ENCODE data around the gene FLAD1. TPM values are rescaled to one million over a fixed set of nuclear protein-coding genes. Genes with fewer than 3 reads are reported as not detected.

Gene FLAD1
- total and polyA plus RNA-seq, 2 experiments from 2014 or later = 74.5 to 75.0 TPM

DNA sequence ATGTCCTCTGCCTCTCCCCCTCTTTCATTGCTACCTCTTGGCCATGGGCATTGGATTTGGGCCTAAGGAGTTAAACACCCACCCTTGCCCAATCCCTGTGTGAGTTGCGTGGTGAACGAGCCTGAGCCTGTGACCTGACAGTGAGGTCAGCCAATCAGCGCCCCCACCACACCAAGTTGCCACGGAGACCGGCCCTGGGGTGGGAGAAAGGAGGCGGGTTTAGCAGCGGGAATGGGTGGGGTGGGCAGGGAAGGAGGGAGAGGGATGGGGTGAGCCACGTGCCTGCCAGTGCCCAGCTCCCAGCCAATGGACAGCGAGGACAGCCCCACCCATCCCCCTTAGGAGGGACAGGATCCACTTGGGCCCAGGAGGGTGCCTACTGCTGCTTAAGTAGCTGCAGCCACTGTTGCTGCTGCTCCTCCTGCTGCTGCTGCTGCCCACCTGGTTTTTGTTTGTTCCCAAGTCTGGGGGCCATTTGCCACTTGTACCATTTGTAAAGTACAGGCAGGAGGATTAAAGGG, 28.9 kb downstream of the FLAD1 start (continued):
- TF ChIP-seq, protein P1, sequence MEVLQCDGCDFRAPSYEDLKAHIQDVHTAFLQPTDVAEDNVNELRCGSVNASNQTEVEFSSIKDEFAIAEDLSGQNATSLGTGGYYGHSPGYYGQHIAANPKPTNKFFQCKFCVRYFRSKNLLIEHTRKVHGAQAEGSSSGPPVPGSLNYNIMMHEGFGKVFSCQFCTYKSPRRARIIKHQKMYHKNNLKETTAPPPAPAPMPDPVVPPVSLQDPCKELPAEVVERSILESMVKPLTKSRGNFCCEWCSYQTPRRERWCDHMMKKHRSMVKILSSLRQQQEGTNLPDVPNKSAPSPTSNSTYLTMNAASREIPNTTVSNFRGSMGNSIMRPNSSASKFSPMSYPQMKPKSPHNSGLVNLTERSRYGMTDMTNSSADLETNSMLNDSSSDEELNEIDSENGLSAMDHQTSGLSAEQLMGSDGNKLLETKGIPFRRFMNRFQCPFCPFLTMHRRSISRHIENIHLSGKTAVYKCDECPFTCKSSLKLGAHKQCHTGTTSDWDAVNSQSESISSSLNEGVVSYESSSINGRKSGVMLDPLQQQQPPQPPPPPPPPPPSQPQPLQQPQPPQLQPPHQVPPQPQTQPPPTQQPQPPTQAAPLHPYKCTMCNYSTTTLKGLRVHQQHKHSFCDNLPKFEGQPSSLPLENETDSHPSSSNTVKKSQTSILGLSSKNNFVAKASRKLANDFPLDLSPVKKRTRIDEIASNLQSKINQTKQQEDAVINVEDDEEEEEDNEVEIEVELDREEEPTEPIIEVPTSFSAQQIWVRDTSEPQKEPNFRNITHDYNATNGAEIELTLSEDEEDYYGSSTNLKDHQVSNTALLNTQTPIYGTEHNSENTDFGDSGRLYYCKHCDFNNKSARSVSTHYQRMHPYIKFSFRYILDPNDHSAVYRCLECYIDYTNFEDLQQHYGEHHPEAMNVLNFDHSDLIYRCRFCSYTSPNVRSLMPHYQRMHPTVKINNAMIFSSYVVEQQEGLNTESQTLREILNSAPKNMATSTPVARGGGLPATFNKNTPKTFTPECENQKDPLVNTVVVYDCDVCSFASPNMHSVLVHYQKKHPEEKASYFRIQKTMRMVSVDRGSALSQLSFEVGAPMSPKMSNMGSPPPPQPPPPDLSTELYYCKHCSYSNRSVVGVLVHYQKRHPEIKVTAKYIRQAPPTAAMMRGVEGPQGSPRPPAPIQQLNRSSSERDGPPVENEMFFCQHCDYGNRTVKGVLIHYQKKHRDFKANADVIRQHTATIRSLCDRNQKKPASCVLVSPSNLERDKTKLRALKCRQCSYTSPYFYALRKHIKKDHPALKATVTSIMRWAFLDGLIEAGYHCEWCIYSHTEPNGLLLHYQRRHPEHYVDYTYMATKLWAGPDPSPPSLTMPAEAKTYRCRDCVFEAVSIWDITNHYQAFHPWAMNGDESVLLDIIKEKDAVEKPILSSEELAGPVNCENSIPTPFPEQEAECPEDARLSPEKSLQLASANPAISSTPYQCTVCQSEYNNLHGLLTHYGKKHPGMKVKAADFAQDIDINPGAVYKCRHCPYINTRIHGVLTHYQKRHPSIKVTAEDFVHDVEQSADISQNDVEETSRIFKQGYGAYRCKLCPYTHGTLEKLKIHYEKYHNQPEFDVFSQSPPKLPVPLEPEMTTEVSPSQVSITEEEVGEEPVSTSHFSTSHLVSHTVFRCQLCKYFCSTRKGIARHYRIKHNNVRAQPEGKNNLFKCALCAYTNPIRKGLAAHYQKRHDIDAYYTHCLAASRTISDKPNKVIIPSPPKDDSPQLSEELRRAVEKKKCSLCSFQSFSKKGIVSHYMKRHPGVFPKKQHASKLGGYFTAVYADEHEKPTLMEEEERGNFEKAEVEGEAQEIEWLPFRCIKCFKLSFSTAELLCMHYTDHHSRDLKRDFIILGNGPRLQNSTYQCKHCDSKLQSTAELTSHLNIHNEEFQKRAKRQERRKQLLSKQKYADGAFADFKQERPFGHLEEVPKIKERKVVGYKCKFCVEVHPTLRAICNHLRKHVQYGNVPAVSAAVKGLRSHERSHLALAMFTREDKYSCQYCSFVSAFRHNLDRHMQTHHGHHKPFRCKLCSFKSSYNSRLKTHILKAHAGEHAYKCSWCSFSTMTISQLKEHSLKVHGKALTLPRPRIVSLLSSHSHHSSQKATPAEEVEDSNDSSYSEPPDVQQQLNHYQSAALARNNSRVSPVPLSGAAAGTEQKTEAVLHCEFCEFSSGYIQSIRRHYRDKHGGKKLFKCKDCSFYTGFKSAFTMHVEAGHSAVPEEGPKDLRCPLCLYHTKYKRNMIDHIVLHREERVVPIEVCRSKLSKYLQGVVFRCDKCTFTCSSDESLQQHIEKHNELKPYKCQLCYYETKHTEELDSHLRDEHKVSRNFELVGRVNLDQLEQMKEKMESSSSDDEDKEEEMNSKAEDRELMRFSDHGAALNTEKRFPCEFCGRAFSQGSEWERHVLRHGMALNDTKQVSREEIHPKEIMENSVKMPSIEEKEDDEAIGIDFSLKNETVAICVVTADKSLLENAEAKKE (CRISPR knock-in tag; IDR thresholded peaks at IDR 0.05) = no peak
- no peak for TF ChIP-seq NANOG (IDR thresholded peaks at IDR 0.05; ENCODE audit: borderline replicate concordance)

DNA sequence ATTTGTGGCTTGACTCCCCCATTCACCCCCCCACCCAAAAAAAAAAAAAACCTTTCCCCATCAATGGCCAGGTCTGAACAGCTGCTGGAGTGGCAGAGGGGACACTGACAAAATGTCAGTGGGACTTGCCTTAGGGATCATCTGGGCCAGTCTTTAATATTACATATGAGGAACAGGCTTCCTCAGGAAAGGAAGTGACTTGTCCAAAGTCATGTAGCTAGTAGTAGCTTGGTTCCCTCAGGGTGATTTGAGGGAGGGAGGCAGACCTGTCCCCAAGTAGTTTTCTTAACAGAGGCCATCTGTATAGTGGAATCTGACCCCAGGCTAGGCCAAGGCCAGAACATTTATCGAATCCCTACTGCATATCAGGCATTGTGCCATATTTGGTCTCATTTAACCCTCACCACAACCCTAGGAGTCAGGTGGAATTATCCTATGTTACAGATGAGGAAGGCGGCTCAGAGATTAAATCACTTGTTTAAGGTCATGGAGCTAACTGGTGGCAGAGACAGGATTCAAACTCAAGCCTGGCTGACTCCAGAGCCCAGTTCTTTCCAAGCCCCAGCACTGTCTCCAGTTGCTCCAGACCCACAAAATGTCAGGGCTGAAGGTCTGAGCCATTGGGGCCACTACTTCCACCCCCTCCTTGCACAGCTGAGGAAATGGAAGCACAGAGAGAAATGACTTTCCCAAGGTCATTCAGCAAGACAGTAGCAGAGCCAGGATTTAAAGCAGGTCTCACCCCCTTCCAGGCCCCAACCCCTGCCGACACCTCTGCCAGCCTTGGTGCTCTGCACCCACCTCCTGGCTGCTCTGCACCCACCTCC, 29.8 kb downstream of the FLAD1 start:
- Mint-ChIP-seq H3K27me3 (ENCODE audit: insufficient read depth, low read depth, poor library complexity) (peaks cover 28% of the 10 kb centered on the region), H3K4me1 (peaks cover 58% of the 10 kb centered on the region), H3K4me3 (no peak overlapping the region; the same call in 2 of the 3 replicates), H3K36me3 (ENCODE audit: low read depth) (peaks cover 30% of the 10 kb centered on the region), H3K9me3 (no peaks in the 10 kb centered on the region), H3K27ac (peak overlapping the region; percentile 56)
- Histone ChIP-seq H3K4me2 (peak overlapping the region; percentile 80), H3K36me3 (ENCODE audit: insufficient read depth) (no peaks in the 10 kb centered on the region), H4K20me1 (replicated peaks; ENCODE audit: insufficient read depth) (peaks cover 9% of the 10 kb centered on the region), H3K79me2 (replicated peaks; ENCODE audit: insufficient read depth) (peaks cover 13% of the 10 kb centered on the region), H3K27ac (ENCODE audit: low read depth) (no peak overlapping the region), H3K27me3 (ENCODE audit: insufficient read depth) (no peaks in the 10 kb centered on the region), H3K9me2 (ENCODE audit: insufficient read depth) (no peaks in the 10 kb centered on the region), H2AFZ (no peak overlapping the region), H3K4me1 (ENCODE audit: insufficient read depth) (peaks cover 50% of the 10 kb centered on the region), H3F3A (replicated peaks; ENCODE audit: low read depth) (0 out of 2 replicates have a peak, but pooled peaks cover 3% of the 10 kb centered on the region), H3K4me3 (no peak overlapping the region; the same call in 1 of the 2 replicates)
- ATAC-seq (no peak), DNase-seq (ENCODE audit: low spot score) (no peak)
- TF ChIP-seq STAT1 (IDR thresholded peaks at IDR 0.05; ENCODE audit: unreplicated experiment) (no peak), CTCF (conservative IDR thresholded peaks at IDR 0.05; ENCODE audit: low read depth in 2 of 2) (no peak), EZH2 (IDR thresholded peaks at IDR 0.05; ENCODE audit: low read depth, unreplicated experiment) (no peak), EZH2phosphoT487 (IDR thresholded peaks at IDR 0.05; ENCODE audit: unreplicated experiment) (no peak), NANOG (IDR thresholded peaks at IDR 0.05; ENCODE audit: borderline replicate concordance) (no peak), CREB1 (CRISPR knock-in tag; IDR thresholded peaks at IDR 0.05; ENCODE audit: low read depth) (no peak), ZNF114 (CRISPR knock-in tag; IDR thresholded peaks at IDR 0.05) (no peak)
- TF ChIP-seq, protein P2, sequence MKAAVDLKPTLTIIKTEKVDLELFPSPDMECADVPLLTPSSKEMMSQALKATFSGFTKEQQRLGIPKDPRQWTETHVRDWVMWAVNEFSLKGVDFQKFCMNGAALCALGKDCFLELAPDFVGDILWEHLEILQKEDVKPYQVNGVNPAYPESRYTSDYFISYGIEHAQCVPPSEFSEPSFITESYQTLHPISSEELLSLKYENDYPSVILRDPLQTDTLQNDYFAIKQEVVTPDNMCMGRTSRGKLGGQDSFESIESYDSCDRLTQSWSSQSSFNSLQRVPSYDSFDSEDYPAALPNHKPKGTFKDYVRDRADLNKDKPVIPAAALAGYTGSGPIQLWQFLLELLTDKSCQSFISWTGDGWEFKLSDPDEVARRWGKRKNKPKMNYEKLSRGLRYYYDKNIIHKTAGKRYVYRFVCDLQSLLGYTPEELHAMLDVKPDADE (IDR thresholded peaks at IDR 0.05) = no peak
- TF ChIP-seq, protein P3, sequence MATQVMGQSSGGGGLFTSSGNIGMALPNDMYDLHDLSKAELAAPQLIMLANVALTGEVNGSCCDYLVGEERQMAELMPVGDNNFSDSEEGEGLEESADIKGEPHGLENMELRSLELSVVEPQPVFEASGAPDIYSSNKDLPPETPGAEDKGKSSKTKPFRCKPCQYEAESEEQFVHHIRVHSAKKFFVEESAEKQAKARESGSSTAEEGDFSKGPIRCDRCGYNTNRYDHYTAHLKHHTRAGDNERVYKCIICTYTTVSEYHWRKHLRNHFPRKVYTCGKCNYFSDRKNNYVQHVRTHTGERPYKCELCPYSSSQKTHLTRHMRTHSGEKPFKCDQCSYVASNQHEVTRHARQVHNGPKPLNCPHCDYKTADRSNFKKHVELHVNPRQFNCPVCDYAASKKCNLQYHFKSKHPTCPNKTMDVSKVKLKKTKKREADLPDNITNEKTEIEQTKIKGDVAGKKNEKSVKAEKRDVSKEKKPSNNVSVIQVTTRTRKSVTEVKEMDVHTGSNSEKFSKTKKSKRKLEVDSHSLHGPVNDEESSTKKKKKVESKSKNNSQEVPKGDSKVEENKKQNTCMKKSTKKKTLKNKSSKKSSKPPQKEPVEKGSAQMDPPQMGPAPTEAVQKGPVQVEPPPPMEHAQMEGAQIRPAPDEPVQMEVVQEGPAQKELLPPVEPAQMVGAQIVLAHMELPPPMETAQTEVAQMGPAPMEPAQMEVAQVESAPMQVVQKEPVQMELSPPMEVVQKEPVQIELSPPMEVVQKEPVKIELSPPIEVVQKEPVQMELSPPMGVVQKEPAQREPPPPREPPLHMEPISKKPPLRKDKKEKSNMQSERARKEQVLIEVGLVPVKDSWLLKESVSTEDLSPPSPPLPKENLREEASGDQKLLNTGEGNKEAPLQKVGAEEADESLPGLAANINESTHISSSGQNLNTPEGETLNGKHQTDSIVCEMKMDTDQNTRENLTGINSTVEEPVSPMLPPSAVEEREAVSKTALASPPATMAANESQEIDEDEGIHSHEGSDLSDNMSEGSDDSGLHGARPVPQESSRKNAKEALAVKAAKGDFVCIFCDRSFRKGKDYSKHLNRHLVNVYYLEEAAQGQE (IDR thresholded peaks at IDR 0.05; ENCODE audit: unreplicated experiment) = no peak

Measured in GM23338 (cell line).